NCI-H82 (cell line): ENCODE data around the gene MEF2B.

Experiments used
- DNase-seq: peaks from one replicate; lab custom pipeline; 2025; lab: John Stamatoyannopoulos, UW

The MEF2B gene

GRCh38 chr19:19170053-19170872 is at the start of gene MEF2B:
MEF2B (minus strand) TSS chr19:19170263; CDS start chr19:19150735, 19,528 bp downstream.
- DNase-seq: peak; percentile 96

GRCh38 chr19:19218911-19219310 is 48.8 kb upstream of the MEF2B start:
- no peak for DNase-seq

GRCh38 chr19:19217099-19217498 is 47.0 kb upstream of the MEF2B start:
- peak; percentile 75 for DNase-seq

DNA sequence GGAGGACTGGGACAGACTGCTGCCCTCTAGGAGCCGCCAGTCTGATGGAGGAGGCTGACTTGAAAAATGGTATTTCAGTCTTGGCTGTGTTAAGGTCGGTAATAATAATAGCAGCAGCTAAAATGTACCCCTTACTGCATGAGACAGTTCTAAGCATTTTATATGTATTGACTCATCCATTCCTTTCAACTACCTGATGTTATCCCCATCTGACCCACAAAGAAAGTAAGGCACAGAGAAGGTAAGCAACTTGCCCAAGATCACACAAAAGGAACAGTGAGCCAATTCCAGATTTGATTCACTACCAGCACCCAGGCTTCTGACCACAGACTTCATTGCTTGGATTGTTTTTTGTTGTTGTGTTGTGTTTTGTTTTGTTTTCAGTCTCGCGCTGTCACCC is 45.7 kb upstream of the MEF2B start:
- no peak for DNase-seq

DNA sequence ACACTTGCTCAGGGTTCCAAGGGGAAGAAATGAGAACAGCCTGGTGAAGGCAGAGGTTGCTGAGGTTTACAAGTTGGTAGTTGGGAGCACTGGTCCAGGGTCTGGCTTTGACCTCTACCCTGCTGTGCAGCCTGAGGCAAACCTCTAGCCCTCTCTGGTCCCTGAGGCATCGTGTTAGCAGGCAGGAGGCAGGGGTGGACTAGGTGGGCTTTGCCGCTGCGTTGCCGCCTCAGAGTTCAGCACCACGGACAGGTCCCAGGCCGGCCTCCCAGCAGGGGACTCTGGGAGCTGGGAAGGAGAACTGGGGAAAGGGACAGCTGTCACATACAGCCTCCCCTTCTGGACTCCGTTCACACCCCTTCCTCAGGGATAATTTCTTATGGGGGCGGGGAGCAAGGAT is 44.8 kb upstream of the MEF2B start:
- DNase-seq: peak; percentile 40

- DNase-seq: no peak
Measured at GRCh38 chr19:19214159-19214490, 44.1 kb upstream of the MEF2B start.

DNA sequence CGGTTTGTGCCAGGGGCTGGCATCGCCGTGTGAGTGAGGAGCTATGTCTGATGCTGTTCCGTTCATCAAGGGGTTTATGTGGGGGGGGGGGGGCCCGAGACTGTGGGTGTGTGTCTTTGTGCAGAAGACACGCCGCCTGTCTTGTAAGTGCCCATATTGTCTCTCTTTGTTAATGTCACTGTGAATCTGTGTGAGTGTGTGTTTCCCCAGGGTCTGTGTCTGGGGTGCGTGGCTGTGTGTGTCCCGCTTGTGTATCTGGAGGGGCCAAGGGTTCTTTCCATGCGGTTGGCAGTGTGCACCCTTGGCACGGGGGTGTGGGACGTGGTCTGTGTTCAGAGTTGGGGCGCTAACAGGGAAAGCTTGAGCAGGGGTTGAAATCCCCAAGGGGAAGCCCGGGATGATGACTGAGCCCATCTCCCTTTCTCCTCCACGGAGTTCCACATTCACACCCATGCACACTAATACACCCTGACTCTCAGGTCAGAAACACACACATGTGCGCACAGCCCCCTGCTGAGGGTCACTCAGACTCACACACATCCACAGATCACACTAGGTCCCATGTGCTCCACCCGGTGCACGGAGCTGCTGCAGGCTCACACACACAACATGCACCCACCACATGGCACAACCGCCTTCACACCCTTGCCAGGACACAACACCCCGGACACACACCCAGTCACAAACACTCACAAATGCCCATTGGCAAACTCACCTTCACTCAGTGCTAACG is 43.5 kb upstream of the MEF2B start:
- DNase-seq: no peak

DNA sequence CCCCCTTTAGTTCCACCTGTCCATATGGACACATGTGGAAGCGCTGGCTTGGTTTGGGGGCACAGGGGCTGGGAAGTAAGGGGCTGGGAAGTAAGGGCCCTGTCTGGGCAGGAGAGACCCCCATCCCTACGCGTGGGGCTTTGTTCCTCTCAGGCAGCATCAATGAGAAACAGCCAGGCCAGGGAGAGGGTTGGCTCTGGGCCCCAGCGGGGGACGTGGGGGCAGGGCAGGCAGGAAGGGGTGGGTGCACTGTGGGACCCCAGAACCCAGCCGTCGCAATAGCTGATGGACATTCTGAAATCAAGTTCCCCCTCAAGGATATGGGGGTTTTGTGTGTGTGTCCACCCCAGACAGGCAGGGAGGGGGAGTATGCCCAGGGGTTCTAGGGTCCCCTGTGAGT is 42.9 kb upstream of the MEF2B start:
- no peak for DNase-seq

- peak; percentile 71 for DNase-seq
Measured at GRCh38 chr19:19211499-19212420, 41.7 kb upstream of the MEF2B start, which contains the start of gene NCAN. NCAN (plus strand) TSS chr19:19211958; CDS start chr19:19216954, 4,996 bp downstream.

DNA sequence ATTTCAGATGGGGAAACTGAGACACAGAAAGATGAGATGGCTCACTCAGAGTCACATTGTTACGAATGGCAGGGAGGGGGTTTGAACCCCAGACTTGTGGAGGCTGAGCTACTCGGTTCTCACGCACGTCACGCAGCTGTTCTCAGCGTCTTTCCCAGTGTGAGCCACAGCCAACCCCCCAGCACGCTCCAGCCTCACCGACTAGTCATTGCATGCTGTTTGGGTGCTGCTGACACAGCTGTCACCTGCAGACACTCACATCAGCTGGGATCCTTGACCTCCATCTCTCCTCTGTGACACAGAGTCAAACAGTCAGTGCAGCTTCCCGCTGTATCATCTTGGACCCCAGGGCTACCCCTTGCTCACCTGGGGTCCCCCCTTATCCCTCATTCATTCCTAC is 39.3 kb upstream of the MEF2B start:
- peak; percentile 61 for DNase-seq

DNA sequence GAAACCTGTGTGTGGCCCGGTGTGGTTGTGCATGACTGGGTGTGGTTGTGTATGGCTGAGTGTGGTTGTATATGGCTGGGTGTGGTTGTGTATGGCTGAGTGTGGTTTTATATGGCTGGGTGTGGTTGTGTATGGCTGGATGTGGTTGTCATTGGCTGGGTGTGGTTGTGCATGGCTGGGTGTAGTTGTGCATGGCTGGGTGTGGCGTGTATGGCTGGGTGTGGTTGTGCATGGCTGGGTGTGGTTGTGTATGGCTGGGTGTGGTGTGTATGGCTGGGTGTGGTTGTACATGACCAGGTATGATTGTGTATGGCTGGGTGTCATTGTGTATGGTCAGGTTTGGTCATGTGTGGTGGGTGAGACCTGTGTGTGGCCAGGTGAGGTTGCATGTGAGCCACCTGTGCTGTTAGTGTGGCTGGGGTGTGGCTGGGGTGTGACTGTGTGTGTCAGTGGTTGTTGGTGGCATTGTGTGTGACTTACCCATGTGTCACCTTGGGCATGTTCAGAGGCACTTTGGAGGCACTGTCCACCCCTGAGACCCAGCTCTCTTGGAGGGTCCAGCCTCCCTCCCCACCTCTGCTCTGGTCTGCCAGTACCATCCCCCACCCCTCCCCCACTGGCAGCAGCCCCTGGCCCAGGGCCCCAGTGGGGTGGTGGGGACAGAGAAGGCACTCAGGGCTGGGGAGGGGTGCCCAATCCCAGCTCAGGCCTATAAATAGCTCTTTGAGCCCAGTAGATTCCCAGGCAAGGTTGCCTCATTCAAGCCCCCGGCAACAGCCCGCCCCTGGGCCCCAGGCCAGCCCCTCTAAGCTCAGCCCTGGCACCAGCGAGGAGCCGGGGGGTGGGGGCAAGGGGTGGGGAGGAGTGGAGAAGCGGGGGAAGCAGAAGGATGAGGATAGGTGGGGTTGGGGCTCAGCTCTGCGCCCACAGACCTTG is 37.8 kb upstream of the MEF2B start:
- DNase-seq: no peak

DNA sequence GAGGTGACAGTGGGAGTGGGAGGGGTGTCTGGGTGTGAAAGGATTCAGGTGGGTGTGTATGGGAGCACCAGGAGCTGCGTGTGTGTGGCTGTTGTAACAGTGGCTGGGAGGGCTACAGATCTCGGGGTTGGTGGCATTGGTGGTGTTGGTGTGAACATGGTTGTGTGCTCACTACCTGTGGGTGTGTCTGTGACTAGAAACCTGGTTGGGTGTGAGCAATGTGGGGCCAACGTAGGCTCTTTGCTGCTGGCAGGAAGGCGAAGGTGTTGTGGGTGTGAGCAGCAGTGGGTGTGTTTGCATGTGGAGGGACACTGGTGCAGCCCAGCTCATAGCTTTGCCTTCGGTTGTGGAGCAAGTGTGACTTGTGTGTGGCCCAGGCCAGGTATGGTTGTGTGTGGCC is 36.9 kb upstream of the MEF2B start:
- no peak for DNase-seq

DNA sequence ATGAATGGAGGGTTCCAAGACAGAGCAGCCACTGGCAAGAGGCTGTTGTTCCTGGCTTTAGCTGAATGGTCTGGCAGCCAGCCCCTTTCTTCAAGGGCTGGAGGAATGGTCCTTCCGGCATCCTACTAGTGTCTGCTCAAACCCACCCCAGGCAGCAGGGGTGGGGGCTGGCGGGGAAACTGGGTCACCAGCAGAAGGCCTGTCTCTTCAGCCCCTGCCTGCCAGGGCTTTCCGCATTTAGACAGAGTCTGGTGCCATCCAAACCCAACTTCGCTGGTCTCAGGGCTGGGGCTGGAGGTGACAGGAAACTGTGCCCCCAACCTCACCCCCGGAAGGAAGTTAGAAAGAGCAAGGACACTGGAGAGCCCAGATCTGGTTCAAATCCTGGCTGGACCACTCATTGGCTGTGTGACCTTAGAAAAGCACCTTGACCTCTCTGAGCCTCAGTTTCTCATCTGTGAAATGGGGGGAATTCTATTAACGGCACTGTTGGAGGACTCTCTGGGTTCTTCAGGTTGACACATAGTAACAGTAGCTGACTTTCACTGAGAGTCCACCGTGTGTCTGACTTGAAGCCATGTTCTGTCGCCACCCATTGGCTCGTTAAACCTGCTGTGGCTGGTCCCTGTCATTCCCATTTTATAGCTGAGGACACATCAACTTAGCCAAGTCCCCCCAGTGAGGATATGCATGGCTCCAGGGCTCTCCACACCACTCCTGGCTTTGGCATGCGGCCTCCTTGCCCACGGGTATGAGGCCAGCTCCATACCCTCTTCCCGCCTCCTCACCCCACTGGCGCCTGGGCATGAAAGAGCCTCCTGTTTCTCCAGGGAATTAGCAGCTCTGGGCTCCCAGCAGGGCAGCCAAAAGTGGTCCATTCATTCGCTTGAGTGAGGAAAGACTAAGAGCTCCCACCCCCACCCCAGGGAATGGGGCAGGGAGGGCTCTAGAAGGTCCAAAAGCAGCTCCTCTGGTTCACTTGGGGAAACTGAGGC is 35.6 kb upstream of the MEF2B start:
- no peak for DNase-seq

GRCh38 chr19:19204181-19204580 is 34.1 kb upstream of the MEF2B start:
- no peak for DNase-seq

DNA sequence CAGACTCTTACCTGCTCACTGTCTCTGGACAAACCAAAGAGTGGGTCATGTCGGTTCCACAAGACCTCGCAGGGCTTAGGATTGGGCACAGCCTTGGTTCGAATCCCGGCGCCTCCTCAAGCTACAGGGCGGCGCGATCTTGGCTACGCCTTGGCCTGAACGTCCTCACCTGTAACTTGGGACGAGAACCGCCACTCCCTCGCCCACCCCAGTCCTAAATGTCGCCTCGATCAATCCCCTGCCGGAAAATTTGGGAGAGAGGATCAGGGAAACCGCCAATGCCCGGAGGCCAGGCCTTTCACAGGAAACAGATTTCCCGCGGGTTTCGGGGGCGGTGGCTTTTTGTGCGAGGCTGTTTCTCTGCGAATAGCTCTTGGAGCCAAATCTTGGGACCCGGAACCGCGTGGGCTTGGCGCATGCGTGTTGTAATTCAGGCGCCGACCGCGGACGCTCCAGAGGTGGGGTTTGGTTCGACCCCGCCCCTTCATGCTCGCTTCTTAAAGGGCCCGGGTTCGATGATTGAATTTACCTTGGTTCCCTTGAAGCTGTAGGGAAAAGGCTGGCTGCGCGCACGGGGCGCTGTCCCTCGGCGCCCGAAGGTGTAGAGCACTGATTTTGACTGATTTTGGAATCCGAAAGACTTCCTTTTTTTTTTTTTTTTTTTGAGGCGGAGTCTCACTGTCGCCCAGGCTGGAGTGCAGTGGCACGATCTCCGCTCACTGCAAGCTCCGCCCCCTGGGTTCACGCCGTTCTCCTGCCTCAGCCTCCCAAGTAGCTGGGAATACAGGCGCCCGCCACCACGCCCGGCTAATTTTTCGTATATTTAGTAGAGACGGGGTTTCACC is 33.2 kb upstream of the MEF2B start, which contains the start of gene NR2C2AP:
NR2C2AP (minus strand) TSS at position 403 of the 845 bp plus-strand sequence; CDS start at position 49, 354 bp downstream.
- DNase-seq: peak; percentile 99

GRCh38 chr19:19202707-19203011 is 32.6 kb upstream of the MEF2B start:
- DNase-seq: no peak

- no peak for DNase-seq
Measured at GRCh38 chr19:19201697-19202630, 31.9 kb upstream of the MEF2B start.

- DNase-seq: no peak
Measured at GRCh38 chr19:19193926-19194325, 23.9 kb upstream of the MEF2B start.
